ENCODE measurements around the gene SMG6.
"Not testable (repeated sequence)": the region's sequence is repeated elsewhere in the genome, so short reads cannot be mapped to it uniquely, and the experiment has no call there.

SMG6 gene

GRCh38 chr17:2174468-2175293 lies 128.9 kb downstream of the SMG6 start:
- DNase-seq, result no peak

- DNase-seq, result no peak
Observed at GRCh38 chr17:2174014-2174413, 129.6 kb downstream of the SMG6 start.

- DNase-seq, result no peak
Observed at GRCh38 chr17:2172999-2173398, 130.6 kb downstream of the SMG6 start.

- no peak for DNase-seq
Observed at GRCh38 chr17:2172077-2172851, 131.3 kb downstream of the SMG6 start.

GRCh38 chr17:2171702-2172076 lies 131.9 kb downstream of the SMG6 start:
- no peak for DNase-seq

GRCh38 chr17:2170023-2170422 lies 133.6 kb downstream of the SMG6 start:
- DNase-seq, result peak; percentile 62

GRCh38 chr17:2165723-2166122 lies 137.9 kb downstream of the SMG6 start:
- DNase-seq, result not testable (repeated sequence)

GRCh38 chr17:2158396-2158780 lies 145.2 kb downstream of the SMG6 start:
- DNase-seq, result no peak

- DNase-seq, result no peak
Observed at GRCh38 chr17:2157675-2158395, 145.8 kb downstream of the SMG6 start.

- no peak for DNase-seq
Observed at GRCh38 chr17:2157081-2157480, 146.5 kb downstream of the SMG6 start.

- no peak for DNase-seq
Observed at GRCh38 chr17:2156666-2157065, 146.9 kb downstream of the SMG6 start.

- DNase-seq, result no peak
Observed at GRCh38 chr17:2155573-2155972, 148.0 kb downstream of the SMG6 start.

GRCh38 chr17:2151358-2152033 lies 152.1 kb downstream of the SMG6 start:
- DNase-seq, result no peak

- DNase-seq, result no peak
Observed at GRCh38 chr17:2150806-2151205, 152.8 kb downstream of the SMG6 start.

- no peak for DNase-seq
Observed at GRCh38 chr17:2149934-2150333, 153.7 kb downstream of the SMG6 start.

- DNase-seq, result no peak
Observed at GRCh38 chr17:2146132-2146871, 157.3 kb downstream of the SMG6 start.

GRCh38 chr17:2144701-2145100 lies 158.9 kb downstream of the SMG6 start:
- DNase-seq, result no peak

GRCh38 chr17:2143332-2143731 lies 160.3 kb downstream of the SMG6 start:
- DNase-seq, result no peak

GRCh38 chr17:2142682-2143081 lies 160.9 kb downstream of the SMG6 start:
- not testable (repeated sequence) for DNase-seq

GRCh38 chr17:2140683-2141082 lies 162.9 kb downstream of the SMG6 start:
- no peak for DNase-seq

GRCh38 chr17:2138761-2139160 lies 164.8 kb downstream of the SMG6 start:
- DNase-seq, result no peak

- no peak for DNase-seq
Observed at GRCh38 chr17:2138318-2138717, 165.3 kb downstream of the SMG6 start.
